T follicular helper cell (primary cell): ENCODE results near the gene DNM3.
"Not testable (repeated sequence)": the region's sequence is repeated elsewhere in the genome, so short reads cannot be mapped to it uniquely, and the experiment has no call there.

ENCODE experiments used
- DNase-seq: peaks from one replicate; pipeline ENCODE4 v3.0.0-alpha.2; 2020; ENCODE audit warnings: low read depth
- total RNA-seq, 2 experiments: gene quantifications; one replicate each; lab custom pipeline; 2026; lab: John Stamatoyannopoulos, UW

The DNM3 gene
- total RNA-seq, result 1.3 to 6.6 reads per million in 2 experiments

DNA sequence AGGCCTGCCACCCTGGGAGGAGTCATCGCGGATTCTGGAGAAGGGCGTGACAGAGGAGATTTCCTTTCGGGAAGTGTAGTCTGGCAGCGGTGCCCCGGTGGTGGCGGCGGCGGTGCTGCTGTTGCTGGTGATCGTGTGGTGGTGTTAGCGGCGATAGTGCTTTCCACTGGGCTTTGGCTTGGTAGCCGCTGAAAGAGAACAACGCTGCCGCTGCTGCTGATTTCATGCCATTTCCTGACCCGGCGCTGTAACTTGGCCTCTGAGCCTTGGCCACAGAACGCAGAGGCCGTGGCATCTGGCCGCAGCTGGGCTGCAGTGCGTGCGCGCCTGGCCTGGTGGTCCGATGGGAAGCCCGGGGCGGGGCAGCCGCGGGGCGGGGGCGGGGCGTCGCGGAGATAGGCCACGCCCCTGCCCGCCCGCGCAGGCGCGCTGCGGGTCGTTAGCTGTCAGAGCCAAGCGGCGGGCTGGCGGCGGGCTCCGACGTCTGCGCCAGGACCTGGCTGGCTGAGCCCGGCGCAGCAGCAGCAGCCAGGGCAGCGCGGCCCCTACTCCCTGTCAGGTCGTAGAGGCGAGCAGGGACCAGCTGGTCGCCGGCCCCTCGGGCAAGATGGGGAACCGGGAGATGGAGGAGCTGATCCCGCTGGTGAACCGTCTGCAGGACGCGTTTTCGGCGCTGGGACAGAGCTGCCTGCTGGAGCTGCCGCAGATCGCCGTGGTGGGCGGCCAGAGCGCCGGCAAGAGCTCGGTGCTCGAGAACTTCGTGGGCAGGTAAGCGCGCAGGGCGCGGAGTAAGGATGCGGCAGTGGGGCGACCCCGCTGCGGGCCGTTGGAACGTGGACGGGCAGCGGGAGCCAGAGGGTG is at the start of gene DNM3:
Gene DNM3 (plus strand): TSS at position 449 of the 861 bp plus-strand sequence. CDS start 159 bp downstream, at position 608.
- peak; percentile 70 for DNase-seq

DNA sequence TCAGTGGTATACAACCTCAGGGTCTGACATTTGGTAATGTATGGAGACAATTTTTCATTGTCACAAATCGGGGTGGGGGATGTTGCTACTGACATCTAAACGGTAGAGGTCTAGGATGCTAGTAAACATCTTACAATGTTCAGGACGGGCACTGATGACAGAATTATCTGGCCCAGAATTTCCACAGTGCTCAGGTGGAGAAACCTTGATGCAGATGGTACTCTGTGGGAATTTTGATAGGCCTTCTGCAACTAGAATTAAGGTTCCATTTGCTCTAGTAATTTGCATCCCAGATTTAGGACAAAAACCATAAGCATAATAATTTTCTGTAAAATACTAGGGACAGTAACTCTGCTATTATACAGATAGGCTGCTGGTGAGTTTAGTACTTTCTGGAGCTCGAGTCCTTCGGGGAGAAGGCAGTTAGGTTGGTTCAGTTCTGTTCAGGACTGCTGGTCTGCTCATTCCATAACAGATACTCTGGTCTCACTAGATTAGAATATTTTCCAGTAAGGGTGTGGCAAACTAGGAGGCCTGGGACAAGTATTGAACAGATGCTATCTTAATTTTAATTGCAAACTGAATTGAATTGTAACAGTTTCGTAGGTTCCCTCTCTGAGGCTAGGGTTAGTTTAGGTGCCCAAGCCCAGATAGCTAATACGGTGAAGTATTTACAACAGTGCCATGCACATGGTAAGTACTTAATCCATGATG is 48.5 kb upstream of the DNM3 start:
- no peak for DNase-seq

DNA sequence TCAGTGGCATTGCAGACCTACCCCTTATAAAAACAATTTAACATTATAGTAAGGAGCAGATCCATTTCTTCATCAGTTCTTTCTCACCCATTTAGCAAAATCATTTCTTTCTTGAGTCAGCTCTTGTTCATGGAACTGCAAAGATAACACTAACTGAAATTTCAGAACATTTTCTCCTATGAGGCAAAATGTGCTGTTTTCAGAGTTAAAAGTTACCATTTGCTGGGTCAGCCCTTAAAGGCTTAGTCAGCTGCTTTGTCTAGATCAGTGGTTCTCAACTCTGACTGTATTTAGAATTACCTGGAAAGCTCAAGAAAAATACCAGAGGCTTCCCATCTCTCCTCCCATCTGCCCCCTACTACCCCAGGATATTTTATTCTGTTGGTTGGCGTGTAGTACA is 47.7 kb upstream of the DNM3 start:
- DNase-seq, result no peak

DNA sequence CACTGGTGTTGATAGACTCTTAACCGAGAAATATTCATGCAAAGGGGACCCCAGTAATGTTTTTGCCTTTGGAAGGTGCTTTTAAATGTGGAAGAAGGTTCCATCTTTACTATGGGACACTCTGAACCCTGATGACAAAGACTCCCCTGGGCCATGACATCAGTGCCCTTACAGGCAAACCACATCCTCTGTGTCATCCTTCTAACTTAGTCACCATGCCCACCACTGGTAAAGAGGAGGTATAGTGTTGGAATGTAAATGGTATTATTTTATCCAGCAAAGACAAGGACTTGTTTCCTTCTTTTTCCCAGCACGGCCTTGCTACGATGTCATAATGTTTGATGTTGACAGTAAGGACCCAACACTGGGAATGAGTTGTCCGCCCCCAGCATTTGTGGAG is 47.2 kb upstream of the DNM3 start:
- no peak for DNase-seq

DNA sequence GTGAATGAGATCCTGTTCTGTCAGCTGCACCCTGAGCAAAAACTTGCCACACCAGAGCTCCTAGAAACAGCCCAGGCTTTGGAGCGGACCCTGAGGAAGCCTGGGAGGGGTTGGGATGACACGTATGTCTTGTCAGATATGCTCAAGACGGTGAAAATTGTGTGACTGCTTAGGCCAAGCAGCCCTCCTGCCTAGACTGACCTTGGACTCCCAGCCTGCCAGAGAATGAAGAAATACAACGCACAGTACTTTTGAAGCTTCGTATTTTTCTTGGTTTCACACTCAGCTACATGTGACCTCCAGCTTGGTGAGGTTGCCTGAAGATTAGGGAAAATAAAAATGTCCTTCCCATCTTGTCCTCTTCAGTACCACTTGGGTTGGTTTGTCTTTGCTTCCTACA is 44.7 kb upstream of the DNM3 start:
- DNase-seq, result no peak

DNA sequence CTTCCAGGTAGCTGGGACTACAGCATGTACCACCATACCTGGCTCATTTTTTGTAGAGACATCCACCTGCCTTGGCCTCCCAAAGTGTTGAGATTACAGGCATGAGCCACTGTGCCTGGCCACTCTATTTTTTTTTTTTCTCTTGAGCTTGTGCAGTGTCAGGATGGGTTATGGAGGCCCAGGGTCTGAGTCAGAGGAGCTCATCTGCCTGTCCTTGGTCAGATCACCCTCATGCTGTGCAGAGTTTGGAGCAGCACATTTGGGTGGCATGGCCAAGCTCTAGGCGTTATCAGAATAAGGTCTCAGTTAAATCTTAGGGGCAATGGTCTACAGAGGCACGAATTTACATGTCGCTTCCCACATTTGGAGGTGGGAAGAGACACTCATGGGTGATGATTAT is 43.0 kb upstream of the DNM3 start:
- DNase-seq, result no peak

DNA sequence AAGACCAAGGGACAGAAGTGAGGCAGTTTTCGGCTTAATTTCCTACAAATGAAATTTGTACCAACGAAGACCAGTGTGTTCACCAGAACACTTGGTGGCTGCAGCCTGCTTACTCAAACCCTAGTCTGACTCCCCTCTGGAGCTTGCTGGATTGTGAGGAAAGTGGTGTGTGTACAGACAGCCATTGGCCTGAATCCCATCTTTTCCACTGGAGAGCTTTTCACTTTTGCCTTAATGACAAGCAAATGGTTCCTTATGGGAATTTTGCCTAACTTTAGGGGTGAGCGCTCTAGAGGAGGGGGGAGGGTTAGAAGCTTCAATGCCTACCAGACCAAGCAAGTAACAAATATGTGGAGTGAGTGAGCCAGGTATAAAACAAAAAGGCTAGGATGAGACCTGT is 42.5 kb upstream of the DNM3 start:
- no peak for DNase-seq

DNA sequence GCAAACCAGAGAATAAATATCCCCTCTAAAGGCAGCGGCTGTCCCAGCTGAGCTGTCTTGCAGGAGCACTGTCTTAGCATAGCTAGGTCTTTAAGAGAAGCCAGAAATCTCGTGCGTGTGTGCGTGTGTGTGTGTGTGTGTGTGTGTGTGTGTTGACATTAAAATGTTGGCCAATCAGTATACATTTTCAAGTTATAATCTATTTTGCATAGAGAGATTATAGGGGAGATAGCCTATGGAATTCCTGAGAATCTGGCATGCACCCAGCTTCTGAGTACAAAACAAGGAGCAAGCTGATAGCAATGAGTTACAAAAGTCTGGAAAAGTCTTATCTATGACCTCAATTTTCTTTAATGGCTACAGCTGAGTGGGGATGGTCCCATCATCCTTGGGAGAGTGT is 42.1 kb upstream of the DNM3 start:
- DNase-seq, result no peak

DNA sequence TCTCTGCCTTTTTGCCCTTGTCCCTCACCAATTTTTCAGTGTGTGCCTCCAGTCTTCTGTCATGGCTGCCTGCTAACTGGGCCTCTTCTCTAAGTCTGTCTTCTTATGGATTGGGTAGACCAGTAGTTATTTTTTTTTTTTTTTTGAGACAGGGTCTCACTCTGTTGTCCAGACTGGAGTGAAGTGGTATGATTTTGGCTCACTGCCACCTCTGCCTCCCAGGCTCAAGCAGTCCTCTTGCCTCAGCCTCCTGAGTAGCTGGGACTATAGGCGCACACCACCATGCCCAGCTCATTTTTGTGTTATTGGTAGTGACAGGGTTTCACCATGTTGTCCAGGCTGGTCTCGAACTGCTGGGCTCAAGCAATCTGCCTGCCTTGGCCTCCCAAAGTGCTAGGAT is 41.6 kb upstream of the DNM3 start:
- not testable (repeated sequence) for DNase-seq

DNA sequence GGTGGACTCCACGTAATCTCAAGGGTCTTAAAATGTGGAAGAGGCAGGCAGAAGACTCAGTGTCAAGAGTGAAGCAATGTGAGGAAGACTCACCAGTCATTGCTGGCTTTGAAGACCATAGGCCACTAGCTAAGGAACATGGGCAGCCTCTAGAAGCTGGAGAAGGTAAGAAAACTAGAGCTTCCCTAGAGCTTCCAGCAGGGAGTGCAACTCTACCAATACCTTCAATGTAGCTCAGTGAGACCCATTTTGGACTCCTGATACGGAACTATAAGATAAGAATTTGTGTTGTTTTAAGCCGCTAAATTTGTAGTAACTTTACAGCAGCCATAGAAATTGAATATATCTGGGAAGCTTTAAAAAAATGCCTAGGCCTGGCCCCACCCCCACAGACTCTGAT is 41.0 kb upstream of the DNM3 start:
- DNase-seq, result no peak

DNA sequence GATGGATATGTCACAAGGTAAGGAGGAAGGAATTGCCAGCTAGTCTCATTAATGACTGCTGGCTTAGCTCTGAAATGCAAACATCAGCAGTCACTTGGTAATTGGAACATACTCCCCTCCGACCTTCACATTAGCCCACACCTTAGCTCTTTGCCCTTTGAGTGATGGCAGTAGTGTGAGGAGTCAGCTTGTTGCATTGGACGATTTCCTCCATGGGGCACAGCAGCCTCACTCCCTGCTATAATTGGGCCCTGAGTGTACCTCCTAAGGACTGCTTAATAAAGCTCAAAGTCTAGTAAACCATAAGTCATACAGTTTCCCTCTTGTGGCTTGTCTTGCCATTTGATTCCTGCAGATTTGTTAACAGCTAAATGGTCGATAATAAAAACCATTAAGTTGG is 40.4 kb upstream of the DNM3 start:
- DNase-seq, result no peak

DNA sequence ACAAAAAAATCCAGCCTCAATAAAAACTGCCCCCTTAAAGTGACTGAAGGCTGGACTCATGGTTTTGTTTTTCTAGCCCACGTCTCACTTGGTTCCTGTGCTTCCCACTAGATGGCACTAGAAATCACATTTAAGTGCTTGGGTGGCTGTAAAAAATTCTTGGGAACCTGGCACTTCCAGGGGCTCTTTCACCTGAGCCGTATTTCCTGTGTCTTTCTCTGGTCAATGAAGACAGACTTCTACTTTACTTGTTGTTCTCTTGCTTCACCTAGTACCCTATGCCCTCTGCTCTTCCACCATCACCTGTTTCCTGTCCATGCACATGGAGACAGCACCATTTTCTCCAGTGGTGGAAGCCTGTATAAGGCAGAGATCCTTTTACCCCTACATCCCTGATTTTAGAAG is 39.8 kb upstream of the DNM3 start:
- no peak for DNase-seq

DNA sequence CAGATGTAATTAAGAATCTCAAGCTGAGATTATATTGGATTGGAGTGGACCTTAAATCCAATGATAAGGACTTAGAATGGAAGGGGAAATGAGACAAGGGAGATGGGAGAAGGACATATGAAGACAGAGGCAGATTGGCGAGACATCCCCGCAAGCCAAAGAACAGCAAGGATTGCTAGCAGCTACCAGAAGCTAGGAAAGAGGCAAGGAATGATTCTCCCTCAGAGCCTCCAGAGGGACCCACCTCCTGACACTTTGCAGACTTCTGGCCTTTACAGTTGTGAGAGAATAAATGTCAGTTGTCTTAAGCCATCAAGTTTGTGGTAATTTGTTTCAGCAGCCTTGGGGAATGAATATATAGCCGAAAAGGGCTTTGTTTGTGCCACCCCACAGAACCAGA is 39.1 kb upstream of the DNM3 start:
- DNase-seq, result no peak

DNA sequence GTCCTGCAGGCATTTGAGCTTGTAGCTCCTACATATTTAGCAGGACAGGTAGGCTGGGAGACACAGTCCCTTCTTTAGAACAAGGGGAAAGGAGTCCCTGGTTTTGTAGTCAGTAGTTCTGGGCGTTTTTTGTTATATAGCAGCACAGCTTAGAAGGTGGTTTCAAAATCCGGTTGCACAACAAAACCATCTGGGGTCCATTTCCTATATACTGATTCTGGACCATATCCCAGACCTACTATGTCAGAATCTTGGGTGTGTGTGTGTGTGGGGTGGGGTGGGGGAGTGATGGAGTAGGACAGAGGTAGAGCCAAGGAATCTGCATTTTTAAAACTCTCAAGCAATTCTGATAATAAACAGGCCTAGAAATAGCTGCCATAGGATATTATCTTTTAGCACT is 38.3 kb upstream of the DNM3 start:
- no peak for DNase-seq

DNA sequence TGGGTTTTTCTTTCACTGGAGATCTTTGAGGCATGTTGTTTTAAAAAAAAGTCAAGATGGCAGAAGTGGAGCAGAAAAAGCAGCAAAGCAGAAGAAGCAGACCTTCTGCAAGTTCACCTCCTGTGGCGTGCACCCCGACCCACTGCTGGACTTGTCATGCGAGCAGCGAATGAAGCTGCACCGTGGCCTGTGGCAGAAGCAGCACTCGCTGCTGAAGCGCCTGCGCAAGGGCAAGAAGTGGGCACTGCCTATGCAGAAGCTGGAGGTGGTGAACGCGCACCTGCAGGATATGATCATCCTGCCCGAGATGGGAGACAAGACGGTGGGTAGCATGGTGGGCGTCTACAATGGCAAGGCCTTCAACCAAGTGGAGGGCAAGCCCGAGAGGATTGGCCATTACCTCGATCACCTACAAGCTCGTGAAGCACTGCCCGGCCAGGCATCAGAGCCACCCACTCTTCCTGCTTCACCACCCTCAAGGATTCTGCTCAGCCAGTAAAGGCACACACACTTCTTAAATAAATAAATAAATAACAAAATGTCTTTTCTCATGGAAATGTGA is 37.8 kb upstream of the DNM3 start:
- DNase-seq, result no peak

DNA sequence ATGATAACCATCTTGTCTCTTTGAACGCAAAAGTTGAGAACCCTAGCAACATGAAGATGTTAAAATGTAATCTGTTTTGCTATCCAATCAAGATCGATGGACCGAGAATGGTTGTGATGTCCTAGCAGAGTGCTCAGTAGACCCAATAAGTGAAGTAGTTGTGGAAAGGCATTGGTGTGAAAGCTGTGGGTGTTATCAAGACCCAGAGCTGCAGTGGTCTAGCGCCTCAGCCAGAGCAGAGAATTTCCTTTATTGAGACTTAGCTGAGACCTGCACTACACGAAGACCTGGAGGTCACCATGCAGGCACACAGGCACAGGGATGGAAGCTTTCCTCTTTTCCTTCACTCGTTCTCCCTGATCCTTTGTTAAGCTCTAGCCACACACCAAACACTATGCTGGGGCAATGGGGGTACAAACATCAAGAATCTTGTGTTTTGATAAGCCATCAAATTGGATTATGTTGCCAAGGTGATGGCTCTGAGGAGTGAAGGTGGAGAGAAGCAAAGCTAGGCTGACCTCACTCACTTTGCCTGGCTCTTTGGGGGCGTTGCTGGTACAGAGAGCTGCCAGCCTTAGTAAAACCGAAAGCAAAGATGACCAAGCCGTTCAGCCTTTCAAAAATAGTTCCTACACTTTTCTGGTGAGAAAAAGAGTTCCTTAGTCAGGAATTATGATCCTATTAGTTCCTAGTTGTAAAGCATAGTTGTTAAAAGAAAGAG is 35.7 kb upstream of the DNM3 start:
- DNase-seq, result no peak

DNA sequence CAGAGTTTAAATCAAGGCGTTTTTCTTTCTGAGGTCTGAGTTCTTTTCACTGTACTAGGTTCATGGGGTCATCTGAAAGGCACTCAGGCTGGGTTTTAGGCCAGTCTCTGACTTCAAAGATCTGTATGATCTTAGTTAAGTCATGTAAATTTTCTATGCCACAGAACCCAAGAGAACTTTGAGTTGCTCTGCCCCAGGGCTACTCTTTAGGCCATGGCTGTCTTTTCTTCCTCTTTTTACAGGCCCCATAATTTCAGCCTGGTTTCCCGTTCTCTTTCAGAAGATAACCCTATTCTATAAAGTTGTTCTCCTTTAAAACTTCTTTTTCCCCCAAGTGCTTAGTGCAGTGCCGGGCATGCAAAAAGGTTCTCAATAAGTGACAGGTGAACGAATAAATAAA is 33.7 kb upstream of the DNM3 start:
- DNase-seq, result no peak

DNA sequence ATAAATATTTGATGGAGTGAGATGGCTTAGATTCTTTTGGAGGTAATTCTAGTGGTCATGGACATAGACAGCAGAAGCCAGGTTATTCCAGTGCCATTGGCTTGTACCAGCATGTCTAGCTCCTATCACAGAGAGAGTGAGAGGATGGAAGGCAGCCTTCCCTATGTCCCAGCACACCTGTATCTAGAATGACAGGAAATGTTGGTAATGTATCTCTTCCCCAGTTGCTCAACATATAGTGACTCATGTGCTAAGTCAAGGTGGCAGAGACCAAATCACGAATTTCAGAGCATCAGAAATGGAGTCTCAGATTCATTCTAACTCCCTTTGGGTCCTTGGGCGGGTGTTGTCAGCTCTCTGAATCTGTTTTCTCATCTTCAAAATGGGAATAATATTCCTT is 31.5 kb upstream of the DNM3 start:
- no peak for DNase-seq

DNA sequence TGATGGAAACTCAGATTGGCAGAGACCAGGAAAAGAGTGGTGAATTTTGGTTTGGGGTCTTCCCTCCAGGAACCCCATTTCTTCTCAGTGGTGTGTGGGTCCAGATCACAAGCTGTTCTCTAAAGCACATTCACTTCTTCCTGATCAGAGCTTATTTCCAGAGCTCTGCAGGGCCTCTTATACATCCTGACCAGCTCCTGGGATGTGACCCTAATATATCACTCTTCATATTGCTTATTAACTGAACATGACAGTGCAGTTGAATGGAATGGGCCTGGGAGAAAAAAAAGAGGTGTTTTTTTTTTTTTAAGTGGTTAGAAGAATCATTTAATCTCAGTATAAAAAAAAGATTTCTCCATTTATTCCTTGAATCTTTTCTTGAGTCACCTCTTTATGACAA is 29.6 kb upstream of the DNM3 start:
- DNase-seq, result no peak

DNA sequence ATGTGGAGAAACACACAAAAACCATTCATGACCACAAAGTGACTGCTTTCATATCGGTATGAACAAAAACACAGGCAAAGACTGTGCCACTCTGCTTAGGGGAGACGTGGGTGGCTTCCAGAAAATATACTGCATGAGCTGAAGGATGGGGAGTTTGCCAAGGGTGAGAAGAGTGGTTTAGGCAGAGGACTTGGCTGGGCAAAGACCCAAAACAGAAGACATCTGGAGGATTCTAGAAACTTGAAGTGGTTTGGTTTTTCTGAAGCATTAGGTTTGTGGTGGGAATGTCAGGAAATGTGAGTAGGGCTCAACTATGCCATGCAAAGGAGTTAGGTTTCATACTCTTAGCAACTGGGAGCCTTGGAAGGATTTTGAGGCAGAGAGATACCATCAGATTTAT is 26.6 kb upstream of the DNM3 start:
- DNase-seq, result no peak

DNA sequence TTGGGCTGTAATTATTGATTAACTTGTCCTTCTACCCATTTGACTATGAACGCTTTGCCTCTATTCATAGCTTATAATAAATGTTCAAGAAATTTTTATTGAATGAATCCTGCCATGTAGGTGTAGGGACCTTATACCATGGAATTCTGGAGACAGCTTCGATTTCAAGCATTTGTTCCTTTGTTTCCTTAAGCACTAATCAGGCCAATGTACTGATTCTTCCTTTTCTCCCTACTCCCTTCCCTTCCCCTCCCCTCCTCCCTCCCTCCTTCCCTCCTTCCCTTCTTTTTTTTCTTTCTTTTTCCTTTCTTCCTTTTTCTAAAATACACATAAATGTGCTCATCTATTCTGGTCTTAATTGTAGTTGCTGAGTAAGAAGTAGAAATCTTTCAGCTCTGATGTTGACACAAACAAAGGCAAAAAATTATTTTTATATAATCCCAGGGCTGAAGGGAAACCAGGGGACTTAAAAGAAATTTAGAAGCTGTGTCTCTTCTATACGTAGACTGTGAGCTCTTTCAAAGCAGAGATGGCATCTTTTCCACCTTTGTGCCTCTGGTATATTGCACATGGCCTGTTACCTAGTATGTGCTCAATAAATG is 24.9 kb upstream of the DNM3 start:
- no peak for DNase-seq
